PFSK-1 (cell line): ENCODE results near the gene FRMD4A.

Experiments used
- FOXP2 ChIP-seq: optimal IDR thresholded peaks from 2 replicates; pipeline ENCODE3; 2011; ENCODE audit warnings: borderline replicate concordance, control low read depth, inconsistent platforms; ENCODE audit not compliant: insufficient read depth; ENCODE audit errors: extremely low read length, extremely low read depth
- POLR2AphosphoS5 ChIP-seq: IDR thresholded peaks from 2 replicates; pipeline ENCODE4 v1.6.1; 2012; ENCODE audit warnings: low read depth, mild to moderate bottlenecking, control low read depth, low read length, moderate library complexity
- SIN3A ChIP-seq: IDR thresholded peaks from 2 replicates; pipeline ENCODE4 v1.6.1; 2012; ENCODE audit warnings: mild to moderate bottlenecking, low read length, moderate library complexity, borderline replicate concordance; ENCODE audit not compliant: insufficient read depth
- TAF1 ChIP-seq: IDR thresholded peaks from 2 replicates; pipeline ENCODE4 v1.6.1; 2012; ENCODE audit warnings: low read length, control low read depth, borderline replicate concordance; ENCODE audit not compliant: insufficient read depth
- TF ChIP-seq, protein P1 (sequence below), 2 experiments: IDR thresholded peaks; 2 replicates each; pipeline versions ENCODE4 v1.6.1 to v1.8.0; 2011 to 2012; ENCODE audit warnings: low read depth in 2 of 2, low read length in 2 of 2, control low read depth in 1 of 2, inconsistent platforms in 1 of 2, mild to moderate bottlenecking in 1 of 2, moderate library complexity in 1 of 2; ENCODE audit not compliant: insufficient read depth in 1 of 2

The FRMD4A gene

GRCh38 chr10:13674645-13675588 lies 655.8 kb downstream of the FRMD4A start:
- TF ChIP-seq FOXP2, result no peak
- no peak for TF ChIP-seq TAF1
- TF ChIP-seq POLR2AphosphoS5, result no peak
- no peak for TF ChIP-seq SIN3A
- TF ChIP-seq, protein P1, sequence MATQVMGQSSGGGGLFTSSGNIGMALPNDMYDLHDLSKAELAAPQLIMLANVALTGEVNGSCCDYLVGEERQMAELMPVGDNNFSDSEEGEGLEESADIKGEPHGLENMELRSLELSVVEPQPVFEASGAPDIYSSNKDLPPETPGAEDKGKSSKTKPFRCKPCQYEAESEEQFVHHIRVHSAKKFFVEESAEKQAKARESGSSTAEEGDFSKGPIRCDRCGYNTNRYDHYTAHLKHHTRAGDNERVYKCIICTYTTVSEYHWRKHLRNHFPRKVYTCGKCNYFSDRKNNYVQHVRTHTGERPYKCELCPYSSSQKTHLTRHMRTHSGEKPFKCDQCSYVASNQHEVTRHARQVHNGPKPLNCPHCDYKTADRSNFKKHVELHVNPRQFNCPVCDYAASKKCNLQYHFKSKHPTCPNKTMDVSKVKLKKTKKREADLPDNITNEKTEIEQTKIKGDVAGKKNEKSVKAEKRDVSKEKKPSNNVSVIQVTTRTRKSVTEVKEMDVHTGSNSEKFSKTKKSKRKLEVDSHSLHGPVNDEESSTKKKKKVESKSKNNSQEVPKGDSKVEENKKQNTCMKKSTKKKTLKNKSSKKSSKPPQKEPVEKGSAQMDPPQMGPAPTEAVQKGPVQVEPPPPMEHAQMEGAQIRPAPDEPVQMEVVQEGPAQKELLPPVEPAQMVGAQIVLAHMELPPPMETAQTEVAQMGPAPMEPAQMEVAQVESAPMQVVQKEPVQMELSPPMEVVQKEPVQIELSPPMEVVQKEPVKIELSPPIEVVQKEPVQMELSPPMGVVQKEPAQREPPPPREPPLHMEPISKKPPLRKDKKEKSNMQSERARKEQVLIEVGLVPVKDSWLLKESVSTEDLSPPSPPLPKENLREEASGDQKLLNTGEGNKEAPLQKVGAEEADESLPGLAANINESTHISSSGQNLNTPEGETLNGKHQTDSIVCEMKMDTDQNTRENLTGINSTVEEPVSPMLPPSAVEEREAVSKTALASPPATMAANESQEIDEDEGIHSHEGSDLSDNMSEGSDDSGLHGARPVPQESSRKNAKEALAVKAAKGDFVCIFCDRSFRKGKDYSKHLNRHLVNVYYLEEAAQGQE (IDR thresholded peaks at IDR 0.05; ENCODE audit: insufficient read depth in 1 of 2, low read depth in 2 of 2, low read length in 2 of 2), result no peak

DNA sequence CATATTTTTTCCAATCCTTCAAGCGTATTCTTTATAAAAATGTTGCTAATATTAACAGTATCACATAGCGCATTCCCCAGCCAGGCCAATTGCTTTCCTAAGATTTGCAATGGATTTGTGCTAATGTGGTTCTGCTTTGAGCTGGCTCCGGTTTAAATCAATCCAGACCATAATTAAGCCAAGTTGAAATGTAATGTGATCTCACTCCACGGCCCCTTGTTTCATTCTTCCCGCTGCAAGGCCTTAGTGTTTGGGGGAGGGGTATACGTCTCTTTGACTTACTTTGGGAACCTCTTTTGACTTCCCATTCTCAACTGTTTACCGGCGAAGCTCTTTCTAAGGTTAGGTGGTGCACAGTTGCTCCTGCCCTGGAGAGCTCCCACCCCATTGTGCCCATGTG lies 657.6 kb downstream of the FRMD4A start:
- no peak for TF ChIP-seq FOXP2
- no peak for TF ChIP-seq SIN3A
- TF ChIP-seq TAF1, result no peak
- TF ChIP-seq, protein P1 (IDR thresholded peaks at IDR 0.05; ENCODE audit: insufficient read depth in 1 of 2, low read depth in 2 of 2, low read length in 2 of 2), result no peak
- no peak for TF ChIP-seq POLR2AphosphoS5

GRCh38 chr10:13672548-13672947 lies 658.2 kb downstream of the FRMD4A start:
- TF ChIP-seq FOXP2 (no peak), TAF1 (no peak), SIN3A (no peak), POLR2AphosphoS5 (no peak)
- TF ChIP-seq, protein P1 (IDR thresholded peaks at IDR 0.05; ENCODE audit: insufficient read depth in 1 of 2, low read depth in 2 of 2, low read length in 2 of 2), result no peak

GRCh38 chr10:13671904-13672303 lies 658.8 kb downstream of the FRMD4A start:
- TF ChIP-seq FOXP2 (no peak), SIN3A (no peak), TAF1 (no peak), POLR2AphosphoS5 (no peak)
- TF ChIP-seq, protein P1 (IDR thresholded peaks at IDR 0.05; ENCODE audit: insufficient read depth in 1 of 2, low read depth in 2 of 2, low read length in 2 of 2), result no peak

- no peak for TF ChIP-seq SIN3A
- TF ChIP-seq, protein P1 (IDR thresholded peaks at IDR 0.05; ENCODE audit: insufficient read depth in 1 of 2, low read depth in 2 of 2, low read length in 2 of 2), result no peak
- no peak for TF ChIP-seq POLR2AphosphoS5
- TF ChIP-seq FOXP2, result no peak
- TF ChIP-seq TAF1, result no peak
Observed at GRCh38 chr10:13670311-13670710, 660.4 kb downstream of the FRMD4A start.
